GM21528 (cell line): ENCODE results near the gene MFAP4.
"Not testable (repeated sequence)": the region's sequence is repeated elsewhere in the genome, so short reads cannot be mapped to it uniquely, and the experiment has no call there.

Source experiments
- ATAC-seq: cut with Tn5 transposase; IDR thresholded peaks from one replicate; pipeline ENCODE4 v1.9.1; 2021; ENCODE audit warnings: mild to moderate bottlenecking, moderate library complexity; ENCODE audit not compliant: unreplicated experiment, low FRiP score

Gene MFAP4

DNA sequence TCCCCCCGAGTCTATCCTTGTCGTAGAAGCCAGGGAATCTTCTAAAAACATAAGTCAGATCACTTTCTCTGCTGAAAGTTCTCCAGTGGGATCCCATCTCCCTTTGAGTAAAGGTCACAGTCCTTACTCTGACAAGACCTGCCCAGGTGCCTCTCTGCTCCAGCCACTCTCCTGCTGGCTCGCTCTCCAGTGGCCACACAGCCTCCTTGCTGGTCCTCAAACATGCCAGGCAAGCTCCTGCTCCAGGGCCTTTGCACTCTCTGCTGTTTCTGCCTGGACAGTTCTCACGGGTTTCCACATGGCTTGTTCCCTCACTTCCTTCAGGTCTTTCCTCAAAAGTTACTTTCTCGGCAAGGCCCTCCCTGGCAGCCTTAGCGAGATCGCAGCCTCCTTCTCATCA lies 27.8 kb downstream of the MFAP4 start:
- ATAC-seq = no peak

DNA sequence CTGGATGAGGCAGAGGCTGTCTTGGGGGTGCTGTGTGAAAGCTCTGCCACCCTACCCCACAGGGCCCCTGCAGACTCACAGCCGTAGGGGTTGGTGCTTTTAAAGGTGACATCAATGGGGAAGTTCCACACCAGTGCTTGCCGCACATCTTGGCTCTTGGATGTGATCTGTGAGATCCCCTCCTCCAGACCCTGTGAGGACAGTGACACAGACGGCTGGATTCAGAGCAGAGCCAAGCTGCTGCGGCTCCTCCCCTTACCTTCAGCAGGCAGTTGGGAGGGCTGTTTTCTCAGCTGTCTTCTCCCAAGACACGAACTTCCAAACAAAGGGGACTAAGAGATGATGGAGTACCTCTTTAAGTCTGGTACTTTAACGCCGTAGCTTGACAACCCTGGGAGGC lies 29.2 kb downstream of the MFAP4 start:
- no peak for ATAC-seq

DNA sequence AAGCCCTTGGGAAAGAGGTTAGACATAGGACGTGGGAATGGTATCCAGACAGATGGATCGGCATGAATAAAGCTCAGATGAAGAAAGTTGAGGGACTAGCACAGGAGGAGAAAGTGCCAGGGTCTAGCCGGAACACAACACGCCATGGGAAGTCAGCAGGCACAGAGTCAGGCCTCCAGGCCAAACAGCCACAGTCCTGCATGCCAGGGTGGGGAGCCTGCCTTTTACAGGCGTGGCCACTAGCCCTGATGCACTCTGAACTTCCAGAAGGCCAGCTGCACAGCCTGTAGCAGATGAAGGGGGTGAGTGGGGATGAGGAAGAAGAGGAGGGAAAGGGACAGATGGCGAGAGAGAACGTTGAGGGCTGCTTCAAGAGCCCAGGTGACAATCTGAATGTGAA lies 29.6 kb downstream of the MFAP4 start:
- ATAC-seq = no peak

DNA sequence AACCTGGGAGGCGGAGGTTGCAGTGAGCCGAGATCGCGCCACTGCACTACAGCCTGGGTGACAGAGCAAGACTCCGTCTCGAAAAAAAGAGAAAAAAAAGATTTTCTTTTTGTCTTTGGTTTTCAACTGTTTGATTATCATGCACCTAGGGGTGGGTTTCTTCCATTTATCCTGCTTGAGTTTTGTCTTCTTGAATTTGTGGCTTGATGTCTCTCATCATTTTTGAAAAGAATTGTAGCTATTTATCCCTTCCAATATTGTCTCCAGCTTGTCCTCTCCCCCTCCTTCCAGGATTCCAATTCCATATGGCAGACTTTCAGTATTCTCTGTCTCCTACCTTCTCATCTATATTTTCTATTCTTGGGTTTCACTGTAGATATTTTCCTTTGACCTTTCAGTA lies 32.2 kb downstream of the MFAP4 start:
- no peak for ATAC-seq

DNA sequence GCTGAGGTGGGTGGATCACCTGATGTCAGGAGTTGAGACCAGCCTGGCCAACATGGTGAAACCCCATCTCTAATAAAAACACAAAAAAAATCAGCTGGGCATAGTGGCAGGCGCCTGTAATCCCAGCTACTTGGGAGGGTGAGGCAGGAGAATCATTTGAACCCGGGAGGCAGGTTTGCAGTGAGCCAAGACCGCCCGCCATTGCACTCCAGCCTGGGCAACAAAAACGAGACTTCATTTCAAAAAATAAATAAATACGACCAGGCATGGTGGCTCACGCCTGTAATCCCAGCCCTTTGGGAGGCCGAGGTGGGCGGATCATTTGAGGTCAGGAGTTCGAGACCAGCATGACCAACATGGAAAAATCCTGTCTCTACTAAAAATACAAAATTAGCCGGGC lies 33.6 kb downstream of the MFAP4 start:
- ATAC-seq = not testable (repeated sequence)

DNA sequence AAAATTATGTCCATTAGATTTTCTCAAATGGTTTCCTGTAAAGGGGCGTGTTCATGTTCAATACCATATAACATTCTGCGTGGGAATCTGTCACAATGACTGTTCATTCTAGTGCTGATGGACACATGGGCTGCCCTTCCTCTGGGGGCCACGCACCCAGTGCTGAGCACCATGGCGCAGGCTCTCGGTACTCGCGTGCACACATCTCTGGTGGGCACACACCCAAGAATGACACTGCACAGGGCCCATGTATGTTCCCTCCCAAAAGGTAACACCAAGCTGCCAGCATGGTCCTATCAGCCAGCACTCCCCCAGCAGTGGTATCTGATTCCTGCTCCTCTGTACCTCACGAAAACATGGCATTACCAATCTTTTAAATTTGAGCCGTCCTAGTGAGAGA lies 38.2 kb downstream of the MFAP4 start:
- no peak for ATAC-seq

DNA sequence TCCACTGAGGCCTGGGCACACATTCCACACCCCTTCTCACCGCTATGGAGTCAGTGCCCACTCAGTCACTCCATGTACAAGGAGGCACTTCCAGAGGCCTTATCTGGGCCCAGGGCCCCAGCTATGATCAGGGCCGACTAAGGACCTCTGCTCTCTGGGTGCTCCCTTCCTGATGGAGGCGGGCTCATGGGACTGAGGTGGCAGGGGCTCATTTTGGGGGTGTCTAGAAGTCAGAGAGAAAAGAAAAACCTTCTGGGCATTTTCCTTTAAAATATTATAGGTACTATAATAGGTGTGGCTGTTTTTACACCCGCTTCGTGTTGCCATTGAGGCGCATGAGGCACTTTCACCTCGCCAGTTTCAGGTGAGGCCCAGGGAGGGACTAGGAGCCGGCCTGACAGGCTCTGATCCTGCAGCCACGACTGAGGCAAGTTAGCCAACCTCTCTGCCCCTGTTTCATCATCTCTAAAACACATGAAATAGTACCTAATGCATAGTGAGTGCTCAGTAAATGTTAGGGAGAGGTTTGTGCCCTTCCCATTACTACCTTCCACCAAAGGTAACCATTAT lies 38.8 kb downstream of the MFAP4 start:
- ATAC-seq = no peak

DNA sequence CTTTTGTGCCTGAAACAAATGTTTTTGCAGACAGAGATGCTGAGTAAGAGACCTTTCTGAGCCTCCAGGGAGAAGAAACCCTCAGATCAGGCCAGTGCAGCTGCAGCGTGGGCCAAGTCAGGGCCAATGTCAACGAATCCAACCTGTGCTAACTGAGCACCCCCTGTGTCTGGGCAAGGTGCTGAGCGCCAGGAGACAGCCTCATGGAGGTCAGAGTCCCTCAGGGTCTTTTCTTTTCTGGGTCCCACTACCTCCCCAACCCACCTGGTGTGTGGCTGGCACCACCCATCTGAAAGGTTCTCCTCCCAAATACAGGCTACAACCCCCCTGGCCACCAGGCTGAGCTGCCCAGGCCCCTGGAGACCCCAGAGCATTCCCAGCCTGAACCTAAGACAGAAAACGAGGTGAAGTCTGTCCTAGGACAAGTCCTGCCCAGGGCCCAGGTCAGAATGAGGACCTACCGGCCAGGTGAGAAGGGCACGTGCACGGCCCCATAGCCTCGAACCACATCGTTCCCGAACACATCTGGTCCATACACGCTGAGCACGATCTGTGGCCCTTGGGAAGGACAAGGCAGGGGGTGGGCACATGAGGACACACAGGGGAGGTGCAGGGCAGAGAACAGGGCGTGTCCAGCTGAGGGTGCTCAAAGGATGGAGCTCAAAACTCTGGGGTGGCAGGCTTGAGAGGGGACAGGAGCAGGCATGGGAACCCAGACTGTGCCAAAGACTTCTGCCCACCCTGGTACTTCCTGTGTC lies 39.5 kb downstream of the MFAP4 start:
- ATAC-seq = no peak

DNA sequence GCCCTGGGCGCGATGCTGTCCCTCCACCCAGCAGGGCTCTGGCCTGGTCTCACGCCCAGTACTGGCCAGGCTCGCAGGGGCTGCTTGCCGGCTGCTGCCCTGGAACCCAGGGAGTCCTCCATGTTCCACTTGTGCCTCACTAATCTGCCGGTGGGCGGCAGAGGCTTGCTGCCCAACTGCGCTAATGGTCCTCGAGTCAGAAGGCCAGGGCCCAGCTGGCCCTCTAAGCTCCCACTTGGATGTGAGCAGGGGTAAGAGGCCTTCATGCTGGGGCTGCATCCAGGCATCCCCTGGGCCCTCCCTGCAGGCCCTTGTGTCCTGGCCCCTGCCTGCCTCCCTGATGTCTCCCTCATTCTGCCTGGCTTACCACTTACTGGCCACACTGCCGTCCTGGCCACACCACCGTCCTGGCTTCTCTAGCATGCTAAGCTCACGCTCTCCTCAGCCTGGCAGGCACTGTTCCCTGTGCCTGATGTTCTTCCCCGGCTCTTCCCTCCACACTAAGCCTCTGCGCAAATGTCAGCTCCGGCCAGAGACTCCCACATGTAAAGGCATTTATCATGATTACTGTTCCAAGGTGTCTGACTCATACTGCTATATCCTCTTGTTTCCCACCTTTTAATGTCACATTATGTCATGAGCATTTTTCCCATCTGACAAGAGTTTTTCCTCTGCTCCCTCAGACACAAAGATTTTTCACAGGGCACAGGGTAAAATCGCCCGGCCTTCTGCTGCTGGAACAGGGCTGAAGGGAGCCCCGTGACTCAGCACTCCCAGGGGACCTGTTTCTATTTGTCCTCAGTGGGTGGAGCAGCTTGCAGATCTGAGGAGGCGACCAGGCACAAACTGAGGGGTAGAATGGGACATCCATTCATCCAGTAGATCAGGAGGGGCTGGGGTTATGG lies 40.4 kb downstream of the MFAP4 start:
- no peak for ATAC-seq

DNA sequence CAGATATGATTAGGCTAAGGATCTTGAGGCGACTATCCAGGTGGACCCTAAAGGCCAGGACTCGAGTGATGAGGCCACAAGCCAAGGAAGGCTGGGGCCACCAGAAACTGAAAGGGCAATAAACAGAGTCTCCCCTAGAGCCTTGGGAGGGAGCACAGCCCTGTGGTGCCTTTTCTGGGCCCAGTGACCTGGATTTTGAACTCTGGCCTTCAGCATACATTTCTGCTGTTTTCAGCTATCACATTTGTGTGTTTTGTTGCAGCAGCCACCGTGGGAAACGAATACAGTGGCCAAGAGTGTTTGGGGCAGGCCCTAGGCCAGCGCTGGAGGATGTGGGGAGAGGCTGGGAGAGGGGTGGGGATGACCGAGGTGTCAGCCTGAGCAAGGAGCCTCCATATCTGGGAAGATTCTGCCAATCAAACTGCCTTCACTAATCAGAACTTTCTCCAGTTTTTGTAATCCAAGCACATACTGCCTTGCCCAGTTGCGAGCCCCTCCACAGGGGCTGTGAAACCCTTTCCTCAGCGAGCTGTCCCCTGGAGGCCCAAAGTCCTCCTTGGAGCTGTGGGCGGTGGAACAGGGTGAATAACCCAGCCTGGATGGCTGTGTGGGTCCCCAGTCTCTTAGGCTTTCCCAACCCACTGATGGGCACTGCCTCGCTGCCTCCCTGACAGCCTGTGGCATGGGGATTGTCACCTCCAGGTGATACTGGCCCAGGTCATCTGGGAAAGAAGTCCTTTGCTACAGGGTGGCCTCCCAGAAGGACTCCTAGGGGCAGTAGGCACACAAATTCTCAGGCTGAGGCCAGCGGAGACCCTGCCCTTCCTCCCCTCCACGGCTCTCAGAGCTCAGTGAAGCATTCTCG lies 41.3 kb downstream of the MFAP4 start:
- no peak for ATAC-seq

DNA sequence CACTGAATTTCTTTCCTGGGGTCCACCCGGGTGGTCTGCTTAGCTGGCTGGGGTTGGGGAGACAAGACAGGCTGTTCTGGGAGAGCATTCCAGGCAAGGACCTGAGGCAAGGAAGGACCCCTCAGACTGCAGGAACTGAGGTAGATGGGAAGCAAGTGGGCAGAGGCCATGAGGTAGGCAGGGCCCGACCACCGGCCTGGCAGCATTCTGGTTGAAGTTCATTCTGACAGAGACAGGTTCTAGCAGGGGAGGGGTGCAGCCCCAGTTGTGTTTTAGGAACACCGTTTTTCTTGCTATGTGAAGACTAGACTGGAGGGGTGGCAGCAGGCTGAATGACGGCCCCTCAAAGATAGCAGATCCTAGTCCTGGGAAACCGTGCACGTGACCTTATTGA lies 41.9 kb downstream of the MFAP4 start:
- no peak for ATAC-seq

DNA sequence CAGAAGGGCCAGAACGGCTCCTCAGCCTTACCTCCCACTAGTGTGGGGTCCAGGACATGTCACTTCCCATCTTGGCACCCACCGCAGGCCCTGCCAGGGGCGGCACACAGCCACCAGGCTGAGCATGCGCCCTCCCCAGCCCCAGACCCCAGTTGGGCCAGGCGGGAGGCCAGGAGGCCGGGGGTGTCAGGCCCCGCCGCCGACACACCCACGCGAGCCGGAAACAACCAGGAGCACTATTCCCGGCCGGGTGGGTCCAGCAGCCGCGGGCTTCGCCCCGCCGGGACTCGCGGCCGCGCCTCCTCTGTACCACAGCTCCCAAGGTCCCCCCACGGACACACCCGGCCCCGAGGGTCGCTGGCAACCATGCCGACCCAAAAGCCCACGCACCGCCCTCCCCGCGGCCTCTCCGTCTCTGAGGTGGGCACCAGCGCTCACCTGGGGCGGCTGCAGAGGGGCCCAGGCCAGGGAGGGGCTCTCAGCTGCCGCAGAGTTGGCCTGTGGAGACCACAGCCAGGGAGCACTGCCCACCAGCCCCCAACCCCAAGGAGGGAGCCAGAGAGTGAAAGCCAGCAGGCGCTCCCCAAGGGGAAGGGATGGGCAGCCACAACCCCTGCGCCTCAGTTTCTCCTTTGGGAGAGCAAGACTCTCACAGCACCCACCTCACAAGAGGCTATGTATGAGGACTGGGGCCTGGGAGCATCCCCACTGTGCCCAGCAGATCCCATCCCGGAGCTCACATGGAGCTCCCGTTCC lies 42.5 kb downstream of the MFAP4 start:
- ATAC-seq = no peak

DNA sequence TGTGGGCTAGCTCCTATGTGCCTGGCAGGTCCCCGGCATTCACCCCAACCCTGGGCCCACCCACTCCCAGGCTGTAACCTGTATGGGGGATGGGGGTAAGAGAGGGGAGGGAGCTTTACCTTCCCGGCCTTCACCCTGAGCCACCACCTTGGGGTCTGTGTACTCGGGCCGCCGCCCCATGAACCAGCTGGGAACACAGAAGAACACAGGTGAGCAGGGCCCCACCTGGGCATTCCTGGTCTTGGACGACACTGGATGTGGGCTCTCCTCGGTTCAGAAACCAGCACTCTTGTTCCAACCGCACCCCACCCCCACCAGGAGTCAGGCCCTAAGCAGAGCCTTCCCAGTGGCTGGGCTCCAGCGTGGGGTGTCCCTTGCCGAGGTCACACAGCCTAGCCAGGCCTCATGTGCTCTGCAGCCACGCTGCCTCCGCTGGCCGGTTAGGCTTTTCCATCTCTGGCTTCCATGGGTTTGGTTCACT lies 43.3 kb downstream of the MFAP4 start:
- ATAC-seq = no peak

DNA sequence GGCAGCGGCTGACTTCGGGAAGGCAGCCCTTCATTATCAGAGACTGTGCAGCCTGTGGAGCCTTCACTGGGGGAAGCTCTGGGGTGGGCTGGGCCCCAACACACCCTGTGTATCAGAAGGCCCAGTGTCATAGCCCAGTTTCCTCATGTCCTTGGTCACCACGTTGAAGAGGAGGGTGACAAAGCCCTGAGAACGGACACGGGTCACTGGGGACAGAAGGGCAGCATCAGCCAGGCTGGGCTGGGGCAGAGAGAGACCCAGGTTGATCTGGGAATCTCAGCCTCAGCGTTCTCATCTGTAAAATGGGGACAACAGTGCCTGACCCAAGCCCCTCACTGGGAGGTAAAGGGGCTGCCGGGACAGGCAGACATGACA lies 43.7 kb downstream of the MFAP4 start:
- no peak for ATAC-seq

DNA sequence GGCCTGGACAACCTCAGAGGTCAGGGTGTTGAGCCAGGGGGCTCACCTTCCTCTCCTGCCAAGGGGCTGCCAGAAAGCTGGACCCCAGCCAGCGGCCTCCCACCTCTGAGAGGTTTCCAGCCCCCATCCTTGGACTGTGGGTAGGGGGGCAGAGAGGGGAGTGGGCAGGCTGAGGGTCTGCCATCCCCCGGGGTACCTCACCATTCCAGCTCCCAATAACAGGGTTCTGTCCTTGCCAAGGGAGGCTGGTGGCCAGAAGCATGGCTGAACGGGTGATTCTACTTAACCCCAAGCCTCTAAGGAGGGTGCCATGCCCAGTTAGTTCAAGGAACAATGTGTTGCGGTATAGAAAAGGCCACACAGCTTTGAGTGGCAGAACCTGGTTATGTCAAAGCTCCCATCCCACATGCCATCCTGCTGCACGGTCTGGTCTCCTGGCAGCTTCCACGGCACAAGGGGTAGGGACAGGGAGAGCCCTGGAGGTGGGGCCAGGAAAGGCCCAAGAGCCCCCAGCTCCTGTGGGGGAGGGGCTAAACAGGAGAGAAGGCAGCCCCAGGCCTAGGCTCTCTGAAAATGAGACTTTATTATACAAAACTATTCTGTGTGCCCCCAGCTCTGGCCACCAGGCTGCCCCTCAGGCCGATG lies 44.3 kb downstream of the MFAP4 start:
- no peak for ATAC-seq

DNA sequence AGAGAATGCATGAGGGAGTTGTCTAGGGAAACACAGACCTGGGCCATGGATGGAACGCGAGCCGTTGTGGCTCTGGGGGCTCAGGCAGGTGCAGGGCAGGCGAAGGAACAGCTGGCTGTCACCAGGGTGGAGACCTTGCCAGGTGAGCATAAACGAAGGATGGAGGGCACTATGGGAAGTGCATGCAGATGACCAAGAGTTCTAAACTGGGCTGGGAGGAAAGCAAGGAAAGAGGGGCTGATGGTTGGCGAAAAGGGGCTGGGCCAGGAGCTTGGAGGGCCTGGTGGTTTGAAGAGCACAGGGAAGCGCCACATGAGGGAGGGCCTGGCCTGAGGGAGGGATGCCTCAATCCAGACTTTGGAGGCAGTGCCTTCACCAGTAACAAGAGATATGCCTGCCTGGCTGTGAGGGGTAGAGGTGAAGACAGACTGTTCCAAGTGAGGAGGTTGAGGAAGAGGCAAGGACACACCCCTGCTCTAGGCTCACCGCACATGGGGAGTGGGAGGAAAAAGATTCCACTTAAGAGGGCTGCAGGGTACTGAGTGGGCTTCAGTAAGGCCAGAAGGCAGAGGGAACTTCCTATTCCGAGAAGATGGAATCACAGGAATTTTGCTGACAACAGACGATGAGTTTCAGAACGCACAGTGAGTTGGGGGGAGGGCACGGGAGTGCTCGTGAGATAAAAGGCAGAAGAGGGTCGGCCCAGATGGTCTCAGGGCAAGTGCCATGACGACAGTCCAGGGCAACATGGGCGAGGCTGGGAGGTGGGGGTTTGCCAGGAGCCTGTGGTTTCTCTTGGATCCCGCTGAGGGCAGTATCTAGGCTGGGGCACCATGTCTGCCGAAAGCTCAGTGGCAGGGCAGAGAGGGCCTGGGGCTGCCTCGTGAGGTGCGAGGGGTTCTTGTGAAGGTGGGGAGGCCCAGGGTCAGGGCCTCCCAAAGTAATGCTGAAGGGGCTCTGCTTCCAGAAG lies 45.1 kb downstream of the MFAP4 start:
- ATAC-seq = no peak

DNA sequence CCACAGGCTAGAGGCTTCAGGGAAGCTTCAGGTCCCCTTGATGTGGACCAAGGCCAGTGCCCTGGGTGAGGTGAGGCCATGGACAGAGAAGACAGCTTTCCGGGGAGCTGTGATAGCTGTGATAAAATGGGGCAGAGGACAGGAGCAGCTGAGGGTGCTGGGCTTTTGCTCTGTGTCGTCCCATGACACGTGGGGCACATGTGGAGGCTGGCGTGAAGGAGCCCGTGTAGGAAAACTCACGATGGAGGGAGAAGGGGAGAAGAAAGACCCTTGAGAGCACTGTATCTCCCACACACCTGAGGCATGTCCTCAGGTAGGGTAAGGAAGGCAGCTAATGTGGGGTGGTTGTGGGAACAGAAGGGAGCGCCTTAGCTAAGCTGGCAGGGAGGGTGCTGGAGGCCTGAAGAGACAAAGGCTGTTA lies 45.8 kb downstream of the MFAP4 start:
- ATAC-seq = no peak

DNA sequence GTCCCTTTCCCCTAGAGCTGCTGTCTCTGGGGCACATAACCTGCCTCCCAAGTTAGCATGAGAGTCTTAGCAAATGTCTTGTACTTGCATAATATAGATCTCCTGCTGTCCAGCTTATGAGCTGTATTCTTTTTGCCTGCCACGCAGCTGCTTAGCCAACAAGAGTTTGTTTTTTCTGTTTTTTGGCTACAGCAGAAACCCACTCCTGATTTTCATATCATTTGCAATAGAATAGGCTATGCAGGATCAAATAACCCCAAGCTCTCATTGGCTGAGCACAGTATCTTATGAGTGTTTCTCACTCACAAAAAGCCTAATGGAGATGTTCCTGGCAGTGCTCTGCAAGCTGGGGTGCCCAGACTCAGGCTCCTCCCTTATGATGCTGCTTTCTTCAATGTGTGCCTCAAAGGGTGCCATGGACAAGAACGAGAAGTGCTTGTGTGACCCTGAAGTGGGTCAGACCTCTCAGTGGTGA lies 47.6 kb downstream of the MFAP4 start:
- no peak for ATAC-seq
